Lower leg skin (tissue), 3 donors: ENCODE data around the gene FBXO31.

Source experiments
- CTCF ChIP-seq, 3 donors: fragments of 450-650 bp; IDR thresholded peaks; one replicate each; pipeline ENCODE4 v1.5.1; 2016; ENCODE audit warnings: antibody characterized with exemption in 3 of 3, mild to moderate bottlenecking in 3 of 3, moderate library complexity in 2 of 3
- POLR2A ChIP-seq, 2 donors: fragments of 450-650 bp; IDR thresholded peaks; one replicate each; pipeline ENCODE4 v1.6.1; 2016 to 2017; ENCODE audit warnings: antibody characterized with exemption in 2 of 2, mild to moderate bottlenecking in 1 of 2, moderate library complexity in 1 of 2

DNA sequence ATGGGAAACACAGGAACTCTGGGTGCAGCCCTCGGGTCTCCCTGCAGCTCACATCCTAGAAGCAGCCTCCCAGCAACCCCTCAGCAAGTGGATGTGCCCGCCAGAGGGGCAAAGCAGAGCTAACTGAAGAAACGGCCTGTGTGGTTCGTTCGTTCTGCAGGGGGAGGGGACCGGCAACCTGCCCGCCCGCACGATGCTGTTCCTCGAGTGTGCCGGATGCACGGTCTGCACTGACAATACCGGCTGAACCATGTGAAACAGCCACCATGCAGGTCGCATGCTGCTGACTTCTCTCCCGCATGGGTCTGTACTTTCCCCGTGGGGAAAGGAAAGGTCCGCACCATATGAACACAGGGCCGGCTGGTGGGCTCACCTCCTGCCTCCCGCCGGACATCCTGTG, 41.1 kb downstream of the FBXO31 start:
- TF ChIP-seq CTCF (IDR thresholded peaks at IDR 0.05): no peak
- no peak for TF ChIP-seq POLR2A (IDR thresholded peaks at IDR 0.05)
